ENCODE results near the gene PTPRJ. TPM values are rescaled to one million over a fixed set of nuclear protein-coding genes. Genes with fewer than 3 reads are reported as not detected.

Gene PTPRJ
- total and polyA plus RNA-seq, 2 experiments from 2014 or later: 9.3 to 16.4 TPM

- Histone ChIP-seq H2AFZ (no peak overlapping the region), H3K79me2 (no peaks in the 10 kb centered on the region), H3K27ac (no peak overlapping the region), H3K9me2 (replicated peaks; ENCODE audit: insufficient read depth) (no peaks in the 10 kb centered on the region), H4K20me1 (ENCODE audit: insufficient read depth, poor library complexity, severe bottlenecking) (no peaks in the 10 kb centered on the region), H3K27me3 (no peaks in the 10 kb centered on the region), H3K36me3 (replicated peaks; ENCODE audit: insufficient read depth, low read depth) (no peaks in the 10 kb centered on the region), H3K4me2 (no peak overlapping the region), H3K4me3 (no peak overlapping the region), H3K9me3 (ENCODE audit: low read depth) (no peaks in the 10 kb centered on the region), H3K4me1 (ENCODE audit: insufficient read depth) (no peaks in the 10 kb centered on the region)
- WGBS (ENCODE audit: low lambda C conversion rate, missing lambda C conversion rate): 86% methylated on average over 4 of the region's 4 CpGs
- DNase-seq (ENCODE audit: low spot score): no peak
- TF ChIP-seq EZH2phosphoT487 (IDR thresholded peaks at IDR 0.05; ENCODE audit: low read depth, severe bottlenecking, unreplicated experiment) (no peak), EZH2 (IDR thresholded peaks at IDR 0.05; ENCODE audit: borderline replicate concordance) (no peak), CTCF (IDR thresholded peaks at IDR 0.05; ENCODE audit: poor library complexity) (no peak)
These were observed 162.5 kb downstream of the PTPRJ start for GRCh38 chr11:48142889-48143288.

GRCh38 chr11:48148749-48149148, 168.4 kb downstream of the PTPRJ start:
- no peaks in the 10 kb centered on the region for H3K9me2 ChIP-seq (replicated peaks; ENCODE audit: insufficient read depth)
- H3K4me3 ChIP-seq: no peak overlapping the region
- H3K27ac ChIP-seq: no peak overlapping the region
- TF ChIP-seq CTCF (IDR thresholded peaks at IDR 0.05; ENCODE audit: poor library complexity): no peak
- no peak for TF ChIP-seq EZH2phosphoT487 (IDR thresholded peaks at IDR 0.05; ENCODE audit: low read depth, severe bottlenecking, unreplicated experiment)
- no peak for TF ChIP-seq EZH2 (IDR thresholded peaks at IDR 0.05; ENCODE audit: borderline replicate concordance)
- H3K4me1 ChIP-seq (ENCODE audit: insufficient read depth): no peaks in the 10 kb centered on the region
- no peaks in the 10 kb centered on the region for H3K79me2 ChIP-seq
- no peak overlapping the region for H3K4me2 ChIP-seq
- DNase-seq (ENCODE audit: low spot score): no peak
- H4K20me1 ChIP-seq (ENCODE audit: insufficient read depth, poor library complexity, severe bottlenecking): no peaks in the 10 kb centered on the region
- H3K27me3 ChIP-seq: no peaks in the 10 kb centered on the region
- no peak overlapping the region for H2AFZ ChIP-seq
- 92% methylated on average over 3 of the region's 3 CpGs for WGBS (ENCODE audit: low lambda C conversion rate, missing lambda C conversion rate)
- no peaks in the 10 kb centered on the region for H3K36me3 ChIP-seq (replicated peaks; ENCODE audit: insufficient read depth, low read depth)
- H3K9me3 ChIP-seq (ENCODE audit: low read depth): no peaks in the 10 kb centered on the region

- Histone ChIP-seq H3K4me3 (no peak overlapping the region), H3K36me3 (replicated peaks; ENCODE audit: insufficient read depth, low read depth) (no peaks in the 10 kb centered on the region), H2AFZ (no peak overlapping the region), H3K9me3 (ENCODE audit: low read depth) (no peaks in the 10 kb centered on the region), H3K9me2 (replicated peaks; ENCODE audit: insufficient read depth) (no peaks in the 10 kb centered on the region), H3K27me3 (no peaks in the 10 kb centered on the region), H3K27ac (no peak overlapping the region), H3K4me2 (no peak overlapping the region), H3K4me1 (ENCODE audit: insufficient read depth) (no peaks in the 10 kb centered on the region), H3K79me2 (no peaks in the 10 kb centered on the region), H4K20me1 (ENCODE audit: insufficient read depth, poor library complexity, severe bottlenecking) (no peaks in the 10 kb centered on the region)
- no peak for TF ChIP-seq CTCF (IDR thresholded peaks at IDR 0.05; ENCODE audit: poor library complexity)
- no peak for TF ChIP-seq EZH2phosphoT487 (IDR thresholded peaks at IDR 0.05; ENCODE audit: low read depth, severe bottlenecking, unreplicated experiment)
- TF ChIP-seq EZH2 (IDR thresholded peaks at IDR 0.05; ENCODE audit: borderline replicate concordance): no peak
- WGBS (ENCODE audit: low lambda C conversion rate, missing lambda C conversion rate): 95% methylated on average over 4 of the region's 4 CpGs
- DNase-seq (ENCODE audit: low spot score): no peak
These were observed 169.9 kb downstream of the PTPRJ start for GRCh38 chr11:48150213-48150612.

GRCh38 chr11:48154151-48154550, 173.8 kb downstream of the PTPRJ start:
- Histone ChIP-seq H3K4me2 (no peak overlapping the region), H3K27me3 (no peaks in the 10 kb centered on the region), H3K9me2 (replicated peaks; ENCODE audit: insufficient read depth) (no peaks in the 10 kb centered on the region), H3K4me3 (no peak overlapping the region), H3K36me3 (replicated peaks; ENCODE audit: insufficient read depth, low read depth) (no peaks in the 10 kb centered on the region), H3K9me3 (ENCODE audit: low read depth) (no peaks in the 10 kb centered on the region), H2AFZ (no peak overlapping the region), H3K4me1 (ENCODE audit: insufficient read depth) (no peaks in the 10 kb centered on the region), H3K79me2 (no peaks in the 10 kb centered on the region), H4K20me1 (ENCODE audit: insufficient read depth, poor library complexity, severe bottlenecking) (no peaks in the 10 kb centered on the region), H3K27ac (no peak overlapping the region)
- no peak for TF ChIP-seq EZH2 (IDR thresholded peaks at IDR 0.05; ENCODE audit: borderline replicate concordance)
- TF ChIP-seq CTCF (IDR thresholded peaks at IDR 0.05; ENCODE audit: poor library complexity): no peak
- no peak for TF ChIP-seq EZH2phosphoT487 (IDR thresholded peaks at IDR 0.05; ENCODE audit: low read depth, severe bottlenecking, unreplicated experiment)
- no peak for DNase-seq (ENCODE audit: low spot score)
- WGBS (ENCODE audit: low lambda C conversion rate, missing lambda C conversion rate): 95% methylated on average over 3 of the region's 3 CpGs

All from hepatocyte (in vitro differentiated cells).